ENCODE measurements around the gene MYBBP1A. TPM values are rescaled to one million over a fixed set of nuclear protein-coding genes. Genes with fewer than 3 reads are reported as not detected.

MYBBP1A gene
- total and polyA plus RNA-seq, 8 donors, result 21.8 to 93.1 (median 35.5) TPM

GRCh38 chr17:4514779-4515178, 40.4 kb downstream of the MYBBP1A start:
- no peak for FAIRE-seq
- Histone ChIP-seq H3K27ac (peak overlapping the region; percentile 58 to 86 (median 71)), H3K4me1 (peaks cover 24 to 44% (median 42%) of the 10 kb centered on the region in 3 donors), H3K36me3 (no peaks in the 10 kb centered on the region), H3K9me3 (no peaks in the 10 kb centered on the region), H3K4me3 (no peak overlapping the region), H3K27me3 (no peaks in the 10 kb centered on the region)
- no peak for TF ChIP-seq CTCF (IDR thresholded peaks at IDR 0.05)
- WGBS, 2 donors, result 80 to 81% methylated on average over 11 of the region's 11 CpGs
- peak in 3 of 6 donors; percentile 34 to 76 (median 48) for DNase-seq
- no peak for ATAC-seq
- intact Hi-C loops (cut with DNase I), result no loop called here

- no peak overlapping the region for H3K4me3 ChIP-seq
- DNase-seq (peak in 5 of 6 donors; percentile 65 to 76 (median 69)), FAIRE-seq (no peak), ATAC-seq (peak; percentile 43 to 71 (median 60))
- H3K9me3 ChIP-seq, result no peaks in the 10 kb centered on the region
- no peaks in the 10 kb centered on the region for H3K27me3 ChIP-seq
- peak overlapping the region; percentile 58 to 86 (median 71) for H3K27ac ChIP-seq
- TF ChIP-seq CTCF (IDR thresholded peaks at IDR 0.05), result no peak
- peaks cover 24 to 44% (median 43%) of the 10 kb centered on the region in 3 donors for H3K4me1 ChIP-seq
- no peaks in the 10 kb centered on the region for H3K36me3 ChIP-seq
- intact Hi-C loops (cut with DNase I), result no loop called here
- WGBS, 2 donors, result 35 to 49% methylated on average over 7 of the region's 7 CpGs
Observed at GRCh38 chr17:4514206-4514605, 41.0 kb downstream of the MYBBP1A start.

- H3K4me1 ChIP-seq, result peaks cover 24 to 44% (median 38%) of the 10 kb centered on the region in 3 donors
Observed at GRCh38 chr17:4513113-4514032, 41.8 kb downstream of the MYBBP1A start.

GRCh38 chr17:4512156-4513112, 42.8 kb downstream of the MYBBP1A start:
- intact Hi-C loops (cut with DNase I), result no loop called here
- no peaks in the 10 kb centered on the region for H3K36me3 ChIP-seq
- no peak overlapping the region for H3K4me3 ChIP-seq
- no peak for FAIRE-seq
- peak overlapping the region in 2 of 4 donors; percentile 17 to 58 for H3K27ac ChIP-seq
- H3K9me3 ChIP-seq, result no peaks in the 10 kb centered on the region
- DNase-seq, result no peak
- ATAC-seq, result no peak
- no peak for TF ChIP-seq CTCF (IDR thresholded peaks at IDR 0.05)
- H3K27me3 ChIP-seq, result no peaks in the 10 kb centered on the region
- 94% methylated on average over 31 of the region's 31 CpGs for WGBS, 2 donors
- peaks cover 24 to 44% (median 38%) of the 10 kb centered on the region in 3 donors for H3K4me1 ChIP-seq

More at GRCh38 chr17:4513113-4514032, 41.8 kb downstream of the MYBBP1A start:
- WGBS, 2 donors, result 65 to 73% methylated on average over 23 to 24 of the region's 24 CpGs
- Histone ChIP-seq H3K27ac (peak overlapping the region; percentile 58 to 86 (median 71)), H3K36me3 (no peaks in the 10 kb centered on the region), H3K27me3 (no peaks in the 10 kb centered on the region), H3K4me3 (no peak overlapping the region), H3K9me3 (no peaks in the 10 kb centered on the region)
- FAIRE-seq, result no peak
- peak in 3 of 4 donors; percentile 7 to 20 (median 20) for ATAC-seq
- intact Hi-C loops (cut with DNase I), result no loop called here
- DNase-seq, result peak in 1 of 6 donors; percentile 52
- no peak for TF ChIP-seq CTCF (IDR thresholded peaks at IDR 0.05)

Measured in pancreas (tissue), 10 donors.